ENCODE data around the gene MALAT1.

- TF ChIP-seq, protein P1, sequence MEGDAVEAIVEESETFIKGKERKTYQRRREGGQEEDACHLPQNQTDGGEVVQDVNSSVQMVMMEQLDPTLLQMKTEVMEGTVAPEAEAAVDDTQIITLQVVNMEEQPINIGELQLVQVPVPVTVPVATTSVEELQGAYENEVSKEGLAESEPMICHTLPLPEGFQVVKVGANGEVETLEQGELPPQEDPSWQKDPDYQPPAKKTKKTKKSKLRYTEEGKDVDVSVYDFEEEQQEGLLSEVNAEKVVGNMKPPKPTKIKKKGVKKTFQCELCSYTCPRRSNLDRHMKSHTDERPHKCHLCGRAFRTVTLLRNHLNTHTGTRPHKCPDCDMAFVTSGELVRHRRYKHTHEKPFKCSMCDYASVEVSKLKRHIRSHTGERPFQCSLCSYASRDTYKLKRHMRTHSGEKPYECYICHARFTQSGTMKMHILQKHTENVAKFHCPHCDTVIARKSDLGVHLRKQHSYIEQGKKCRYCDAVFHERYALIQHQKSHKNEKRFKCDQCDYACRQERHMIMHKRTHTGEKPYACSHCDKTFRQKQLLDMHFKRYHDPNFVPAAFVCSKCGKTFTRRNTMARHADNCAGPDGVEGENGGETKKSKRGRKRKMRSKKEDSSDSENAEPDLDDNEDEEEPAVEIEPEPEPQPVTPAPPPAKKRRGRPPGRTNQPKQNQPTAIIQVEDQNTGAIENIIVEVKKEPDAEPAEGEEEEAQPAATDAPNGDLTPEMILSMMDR (IDR thresholded peaks at IDR 0.05; ENCODE audit: low read length): no peak
- TF ChIP-seq EZH2 (IDR thresholded peaks at IDR 0.05; ENCODE audit: borderline replicate concordance, low read length): no peak
Measured at GRCh38 chr11:65488273-65489034, 10.4 kb upstream of the MALAT1 start.
